DND-41 (cell line): ENCODE results near the gene PSORS1C1.
"Not testable (repeated sequence)": the region's sequence is repeated elsewhere in the genome, so short reads cannot be mapped to it uniquely, and the experiment has no call there.

Experiments
- CTCF ChIP-seq: IDR thresholded peaks from 2 replicates; pipeline ENCODE4 v1.5.1; 2012; ENCODE audit warnings: borderline replicate concordance, low read length, moderate library complexity, mild to moderate bottlenecking; ENCODE audit not compliant: poor library complexity, severe bottlenecking; ENCODE audit errors: extremely low read depth
- EZH2 ChIP-seq: IDR thresholded peaks from 3 replicates; pipeline ENCODE4 v1.6.1; 2012; ENCODE audit warnings: borderline replicate concordance, low read depth, mild to moderate bottlenecking, moderate library complexity, low read length, inconsistent platforms; ENCODE audit not compliant: severe bottlenecking

DNA sequence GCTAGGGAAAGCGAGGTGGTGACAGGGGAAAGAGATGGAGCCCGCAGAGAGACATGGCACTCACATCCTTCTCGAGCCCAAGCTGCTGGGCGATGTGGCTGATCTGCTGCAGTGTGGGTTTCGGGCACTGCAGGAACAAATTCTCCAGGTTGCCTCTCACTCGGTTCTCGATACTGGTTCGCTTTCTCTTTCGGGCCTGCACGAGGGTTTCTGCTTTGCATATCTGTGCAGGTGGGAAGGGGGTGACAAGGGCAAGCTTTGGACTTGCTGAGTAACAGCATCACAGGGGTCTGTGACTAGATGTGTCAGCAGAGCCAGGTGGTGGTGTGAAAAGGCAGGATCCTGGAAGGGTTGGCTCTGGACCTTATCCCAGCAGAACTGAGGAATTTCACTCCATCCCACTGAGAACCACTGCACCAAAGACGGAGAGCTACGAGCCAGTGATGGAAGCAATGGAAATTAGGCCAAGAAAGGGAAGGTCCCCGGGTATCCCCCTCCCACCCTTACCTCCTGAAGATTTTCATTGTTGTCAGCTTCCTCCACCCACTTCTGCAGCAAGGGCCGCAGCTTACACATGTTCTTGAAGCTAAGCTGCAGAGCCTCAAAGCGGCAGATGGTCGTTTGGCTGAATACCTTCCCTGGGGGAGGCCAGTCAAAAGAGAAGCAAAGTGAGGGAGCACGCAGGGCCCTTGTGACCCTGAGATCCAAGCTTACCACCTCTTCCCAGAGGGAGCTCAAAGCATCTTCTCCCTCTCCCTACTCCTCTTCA, 50.6 kb downstream of the PSORS1C1 start:
- TF ChIP-seq CTCF, EZH2: not testable (repeated sequence)
